GM12878 (cell line): ENCODE results near the gene CSF1R. TPM values are rescaled to one million over a fixed set of nuclear protein-coding genes. Genes with fewer than 3 reads are reported as not detected.

Experiments used
- ATAC-seq: fragments of 200-7000 bp; cut with Tn5 transposase; 3 replicates; pipeline ENCODE4 v1.9.1; 2020; ENCODE audit warnings: mild to moderate bottlenecking, moderate library complexity
- BruUV-seq: library from RNA; stranded (reverse); fragments of 400-500 nt; replicated peaks from 2 replicates; lab custom pipeline; 2021; lab: Mats Ljungman, UMichigan
- CTCF ChIA-PET: fragments of 300-600 bp; sonication (Branson Sonifier 250); formaldehyde crosslinking; extraction: SDS; loops from one replicate; lab custom pipeline; 2021; ENCODE audit warnings: inconsistent platforms; lab: Yijun Ruan, JAX
- POLR2A ChIA-PET: fragments of 350-600 bp; formaldehyde crosslinking; extraction: SDS; loops from one replicate; lab custom pipeline; 2021; ENCODE audit warnings: inconsistent platforms; lab: Charles Lee
- RAD21 ChIA-PET: fragments of 300-600 bp; sonication (Branson Sonifier 250); formaldehyde crosslinking; loops from one replicate; lab custom pipeline; 2023; ENCODE audit warnings: antibody characterized with exemption; ENCODE audit not compliant: unreplicated experiment; lab: Charles Lee
- SMC1A ChIA-PET: fragments of 300-600 bp; sonication (Branson Sonifier 250); formaldehyde crosslinking; loops from one replicate; lab custom pipeline; 2023; ENCODE audit not compliant: unreplicated experiment, uncharacterized antibody; lab: Charles Lee
- DNase-seq: peaks from one replicate; pipeline ENCODE4 v3.0.0-alpha.2; 2011; ENCODE audit warnings: low read depth, low spot score
- FAIRE-seq: peaks from 3 replicates; lab custom pipeline; 2011; peaks lifted over from hg19 to GRCh38; lab: Jason Lieb, UNC
- H2AFZ ChIP-seq: 2 replicates; pipeline ENCODE4 v1.6.0; 2011; ENCODE audit warnings: low read depth, low read length, control low read depth; ENCODE audit not compliant: control insufficient read depth
- H3K27ac ChIP-seq: 2 replicates; pipeline ENCODE4 v1.5.1; 2011; ENCODE audit warnings: control low read depth; ENCODE audit not compliant: control insufficient read depth, insufficient read depth
- H3K27me3 ChIP-seq, 2 experiments: replicated peaks in 1 of 2; 2 replicates each; pipeline versions ENCODE4 v1.6.0 to v1.6.1; 2011; ENCODE audit warnings: low read length in 1 of 2; ENCODE audit not compliant: control insufficient read depth in 2 of 2, insufficient read depth in 2 of 2
- H3K36me3 ChIP-seq, 2 experiments: 2 replicates each; pipeline ENCODE4 v1.5.1; 2011; ENCODE audit warnings: low read length in 1 of 2; ENCODE audit not compliant: control insufficient read depth in 2 of 2, insufficient read depth in 2 of 2
- H3K4me1 ChIP-seq: 2 replicates; pipeline ENCODE4 v1.6.1; 2011; ENCODE audit warnings: mild to moderate bottlenecking, low read length, moderate library complexity, mixed read lengths; ENCODE audit not compliant: control insufficient read depth, insufficient read depth
- H3K4me2 ChIP-seq: 2 replicates; pipeline ENCODE4 v1.6.0; 2011; ENCODE audit warnings: control low read depth; ENCODE audit not compliant: control insufficient read depth, insufficient read depth
- H3K4me3 ChIP-seq: fragments of 200-600 bp; sonication (generic); 2 replicates; pipeline ENCODE4 v1.5.1; 2016
- H3K79me2 ChIP-seq: 2 replicates; pipeline ENCODE4 v1.6.0; 2011; ENCODE audit warnings: low read length; ENCODE audit not compliant: control insufficient read depth, insufficient read depth
- H3K9ac ChIP-seq: 2 replicates; pipeline ENCODE4 v1.8.0; 2011; ENCODE audit warnings: low read length, control low read depth, mixed read lengths; ENCODE audit not compliant: control insufficient read depth, insufficient read depth
- H3K9me3 ChIP-seq: replicated peaks from 3 replicates; pipeline ENCODE4 v1.5.1; 2011; ENCODE audit warnings: mild to moderate bottlenecking, low read length; ENCODE audit not compliant: control insufficient read depth, insufficient read depth
- H4K20me1 ChIP-seq: 2 replicates; pipeline ENCODE4 v1.6.0; 2011; ENCODE audit not compliant: control insufficient read depth, insufficient read depth
- BCL3 ChIP-seq: IDR thresholded peaks from 2 replicates; pipeline ENCODE4 v1.6.1; 2011; ENCODE audit warnings: borderline replicate concordance, low read depth, mild to moderate bottlenecking, moderate library complexity, low read length; ENCODE audit not compliant: insufficient read depth, poor library complexity, severe bottlenecking
- CBX3 ChIP-seq: fragments of 200-600 bp; sonication (generic); IDR thresholded peaks from 2 replicates; pipeline ENCODE4 v1.6.1; 2016; ENCODE audit warnings: low read depth, borderline replicate concordance
- JUND ChIP-seq: IDR thresholded peaks from 2 replicates; pipeline ENCODE4 v1.6.1; 2012; ENCODE audit warnings: low read depth, mild to moderate bottlenecking, low read length, improper control_type of control experiment, moderate library complexity
- NR2C1 ChIP-seq: fragments of 450-650 bp; IDR thresholded peaks from 2 replicates; pipeline ENCODE4 v1.6.1; 2017; ENCODE audit warnings: antibody characterized with exemption, mild to moderate bottlenecking, moderate library complexity
- ZNF274 ChIP-seq: IDR thresholded peaks from one replicate; pipeline ENCODE4 v1.8.0; 2011; ENCODE audit not compliant: insufficient read length, insufficient read depth
- WGBS: methylation state at CpG from one replicate; pipeline ENCODE4 v1.1.6; 2016; ENCODE audit warnings: low lambda C conversion rate; ENCODE audit not compliant: insufficient replicate concordance, insufficient coverage; ENCODE audit errors: missing lambda C conversion rate; 5-methylcytosine and 5-hydroxymethylcytosine counted together
- in situ Hi-C: fragments of 300-500 bp; cut with MboI; formaldehyde crosslinking; loops from 9 replicates; pipeline ENCODE4 v1.14.3; 2018; ENCODE audit warnings: mixed read lengths
- intact Hi-C: fragments of 100-400 bp; cut with micrococcal nuclease; formaldehyde crosslinking; loops from one replicate; pipeline ENCODE4 v1.14.2; 2022; ENCODE audit not compliant: unreplicated experiment
- polyA plus RNA-seq, 11 experiments: library from polyadenylated mRNA; depleted of rRNA in 4 of 11; unstranded in 6 of 11; stranded (reverse) in 5 of 11; fragments of >200 nt; fragmentation: Nextera tagmentation in 4 of 11; fragmentation: Illumina TruSeq in 1 of 11; extraction: Ambion mirVana in 4 of 11; extraction: Trizol in 1 of 11; gene quantifications; 1 replicate in 1 of 11; 2 replicates in 10 of 11; pipeline versions ENCODE4 v1.2.1 to v1.2.3, GENCODE V29; 2011 to 2016; ENCODE audit warnings: inconsistent platforms in 2 of 11, missing spikeins in 2 of 11, low read depth in 1 of 11
- total RNA-seq, 4 experiments: library from RNA; depleted of rRNA in 3 of 4; stranded (reverse); fragments of >200 nt in 3 of 4; fragmentation: Illumina TruSeq in 1 of 4; extraction: Trizol in 1 of 4; gene quantifications; 2 replicates each; pipeline versions ENCODE4 v1.2.1 to v1.2.3, GENCODE V29; 2013 to 2021
- TF ChIP-seq, protein P1 (sequence below): IDR thresholded peaks from 2 replicates; pipeline ENCODE4 v1.6.1; 2012; ENCODE audit warnings: mild to moderate bottlenecking, low read depth, low read length
- TF ChIP-seq, protein P2 (sequence below): fragments of 450-650 bp; IDR thresholded peaks from 2 replicates; pipeline ENCODE4 v1.6.1; 2016; ENCODE audit warnings: mild to moderate bottlenecking, moderate library complexity, borderline replicate concordance
- TF ChIP-seq, protein P3 (sequence below): fragments of 450-650 bp; IDR thresholded peaks from 2 replicates; pipeline ENCODE4 v1.6.1; 2017; ENCODE audit warnings: antibody characterized with exemption, mild to moderate bottlenecking, moderate library complexity

The CSF1R gene
- total and polyA plus RNA-seq, 10 of the 15 experiments (the other 5 are each of a cell fraction or from before 2014, with no cell fraction given) = 0.35 to 3.6 (median 1.2) TPM

- no peak overlapping the region for H3K9ac ChIP-seq
- SMC1A ChIA-PET = no interaction called here
- TF ChIP-seq ZNF274 (no peak), BCL3 (no peak), JUND (no peak), NR2C1 (no peak), CBX3 (no peak)
- TF ChIP-seq, protein P1, sequence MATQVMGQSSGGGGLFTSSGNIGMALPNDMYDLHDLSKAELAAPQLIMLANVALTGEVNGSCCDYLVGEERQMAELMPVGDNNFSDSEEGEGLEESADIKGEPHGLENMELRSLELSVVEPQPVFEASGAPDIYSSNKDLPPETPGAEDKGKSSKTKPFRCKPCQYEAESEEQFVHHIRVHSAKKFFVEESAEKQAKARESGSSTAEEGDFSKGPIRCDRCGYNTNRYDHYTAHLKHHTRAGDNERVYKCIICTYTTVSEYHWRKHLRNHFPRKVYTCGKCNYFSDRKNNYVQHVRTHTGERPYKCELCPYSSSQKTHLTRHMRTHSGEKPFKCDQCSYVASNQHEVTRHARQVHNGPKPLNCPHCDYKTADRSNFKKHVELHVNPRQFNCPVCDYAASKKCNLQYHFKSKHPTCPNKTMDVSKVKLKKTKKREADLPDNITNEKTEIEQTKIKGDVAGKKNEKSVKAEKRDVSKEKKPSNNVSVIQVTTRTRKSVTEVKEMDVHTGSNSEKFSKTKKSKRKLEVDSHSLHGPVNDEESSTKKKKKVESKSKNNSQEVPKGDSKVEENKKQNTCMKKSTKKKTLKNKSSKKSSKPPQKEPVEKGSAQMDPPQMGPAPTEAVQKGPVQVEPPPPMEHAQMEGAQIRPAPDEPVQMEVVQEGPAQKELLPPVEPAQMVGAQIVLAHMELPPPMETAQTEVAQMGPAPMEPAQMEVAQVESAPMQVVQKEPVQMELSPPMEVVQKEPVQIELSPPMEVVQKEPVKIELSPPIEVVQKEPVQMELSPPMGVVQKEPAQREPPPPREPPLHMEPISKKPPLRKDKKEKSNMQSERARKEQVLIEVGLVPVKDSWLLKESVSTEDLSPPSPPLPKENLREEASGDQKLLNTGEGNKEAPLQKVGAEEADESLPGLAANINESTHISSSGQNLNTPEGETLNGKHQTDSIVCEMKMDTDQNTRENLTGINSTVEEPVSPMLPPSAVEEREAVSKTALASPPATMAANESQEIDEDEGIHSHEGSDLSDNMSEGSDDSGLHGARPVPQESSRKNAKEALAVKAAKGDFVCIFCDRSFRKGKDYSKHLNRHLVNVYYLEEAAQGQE = no peak
- TF ChIP-seq, protein P2, sequence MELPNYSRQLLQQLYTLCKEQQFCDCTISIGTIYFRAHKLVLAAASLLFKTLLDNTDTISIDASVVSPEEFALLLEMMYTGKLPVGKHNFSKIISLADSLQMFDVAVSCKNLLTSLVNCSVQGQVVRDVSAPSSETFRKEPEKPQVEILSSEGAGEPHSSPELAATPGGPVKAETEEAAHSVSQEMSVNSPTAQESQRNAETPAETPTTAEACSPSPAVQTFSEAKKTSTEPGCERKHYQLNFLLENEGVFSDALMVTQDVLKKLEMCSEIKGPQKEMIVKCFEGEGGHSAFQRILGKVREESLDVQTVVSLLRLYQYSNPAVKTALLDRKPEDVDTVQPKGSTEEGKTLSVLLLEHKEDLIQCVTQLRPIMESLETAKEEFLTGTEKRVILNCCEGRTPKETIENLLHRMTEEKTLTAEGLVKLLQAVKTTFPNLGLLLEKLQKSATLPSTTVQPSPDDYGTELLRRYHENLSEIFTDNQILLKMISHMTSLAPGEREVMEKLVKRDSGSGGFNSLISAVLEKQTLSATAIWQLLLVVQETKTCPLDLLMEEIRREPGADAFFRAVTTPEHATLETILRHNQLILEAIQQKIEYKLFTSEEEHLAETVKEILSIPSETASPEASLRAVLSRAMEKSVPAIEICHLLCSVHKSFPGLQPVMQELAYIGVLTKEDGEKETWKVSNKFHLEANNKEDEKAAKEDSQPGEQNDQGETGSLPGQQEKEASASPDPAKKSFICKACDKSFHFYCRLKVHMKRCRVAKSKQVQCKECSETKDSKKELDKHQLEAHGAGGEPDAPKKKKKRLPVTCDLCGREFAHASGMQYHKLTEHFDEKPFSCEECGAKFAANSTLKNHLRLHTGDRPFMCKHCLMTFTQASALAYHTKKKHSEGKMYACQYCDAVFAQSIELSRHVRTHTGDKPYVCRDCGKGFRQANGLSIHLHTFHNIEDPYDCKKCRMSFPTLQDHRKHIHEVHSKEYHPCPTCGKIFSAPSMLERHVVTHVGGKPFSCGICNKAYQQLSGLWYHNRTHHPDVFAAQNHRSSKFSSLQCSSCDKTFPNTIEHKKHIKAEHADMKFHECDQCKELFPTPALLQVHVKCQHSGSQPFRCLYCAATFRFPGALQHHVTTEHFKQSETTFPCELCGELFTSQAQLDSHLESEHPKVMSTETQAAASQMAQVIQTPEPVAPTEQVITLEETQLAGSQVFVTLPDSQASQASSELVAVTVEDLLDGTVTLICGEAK = no peak
- TF ChIP-seq, protein P3, sequence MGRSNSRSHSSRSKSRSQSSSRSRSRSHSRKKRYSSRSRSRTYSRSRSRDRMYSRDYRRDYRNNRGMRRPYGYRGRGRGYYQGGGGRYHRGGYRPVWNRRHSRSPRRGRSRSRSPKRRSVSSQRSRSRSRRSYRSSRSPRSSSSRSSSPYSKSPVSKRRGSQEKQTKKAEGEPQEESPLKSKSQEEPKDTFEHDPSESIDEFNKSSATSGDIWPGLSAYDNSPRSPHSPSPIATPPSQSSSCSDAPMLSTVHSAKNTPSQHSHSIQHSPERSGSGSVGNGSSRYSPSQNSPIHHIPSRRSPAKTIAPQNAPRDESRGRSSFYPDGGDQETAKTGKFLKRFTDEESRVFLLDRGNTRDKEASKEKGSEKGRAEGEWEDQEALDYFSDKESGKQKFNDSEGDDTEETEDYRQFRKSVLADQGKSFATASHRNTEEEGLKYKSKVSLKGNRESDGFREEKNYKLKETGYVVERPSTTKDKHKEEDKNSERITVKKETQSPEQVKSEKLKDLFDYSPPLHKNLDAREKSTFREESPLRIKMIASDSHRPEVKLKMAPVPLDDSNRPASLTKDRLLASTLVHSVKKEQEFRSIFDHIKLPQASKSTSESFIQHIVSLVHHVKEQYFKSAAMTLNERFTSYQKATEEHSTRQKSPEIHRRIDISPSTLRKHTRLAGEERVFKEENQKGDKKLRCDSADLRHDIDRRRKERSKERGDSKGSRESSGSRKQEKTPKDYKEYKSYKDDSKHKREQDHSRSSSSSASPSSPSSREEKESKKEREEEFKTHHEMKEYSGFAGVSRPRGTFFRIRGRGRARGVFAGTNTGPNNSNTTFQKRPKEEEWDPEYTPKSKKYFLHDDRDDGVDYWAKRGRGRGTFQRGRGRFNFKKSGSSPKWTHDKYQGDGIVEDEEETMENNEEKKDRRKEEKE = no peak
These were observed 8.2 kb downstream of the CSF1R start for GRCh38 chr5:150077996-150078801.

More at GRCh38 chr5:150077996-150078801, 8.2 kb downstream of the CSF1R start:
- no peaks in the 10 kb centered on the region for H3K79me2 ChIP-seq
- WGBS = 33% methylated on average over 8 of the region's 8 CpGs
- peaks cover 20% of the 10 kb centered on the region for H3K4me1 ChIP-seq
- ChIA-PET RAD21 (interaction anchor here (0.9 kb wide), 1 partner anchor 12 kb away, joined by 3 read pairs; no protein-coding TSS in a partner anchor), CTCF (interaction anchor here (0.9 to 1.7 kb wide), 2 partner anchors 12 to 44 kb away, joined by 3 to 4 read pairs; no protein-coding TSS in a partner anchor), POLR2A (interaction anchor here (0.6 to 1.0 kb wide), 2 partner anchors 10 to 316 kb away, joined by 3 read pairs; no protein-coding TSS in a partner anchor)
- no peak overlapping the region for H2AFZ ChIP-seq
- H3K4me2 ChIP-seq = no peak overlapping the region
- in situ Hi-C loops (no loop called here), intact Hi-C loops (no loop called here)
- BruUV-seq = no TSS peak
- H3K9me3 ChIP-seq = no peaks in the 10 kb centered on the region
- H3K27ac ChIP-seq = no peak overlapping the region
- H3K4me3 ChIP-seq = no peak overlapping the region
- ATAC-seq = no peak
- no peaks in the 10 kb centered on the region for H3K36me3 ChIP-seq
- no peaks in the 10 kb centered on the region for H4K20me1 ChIP-seq
- H3K27me3 ChIP-seq = no peaks in the 10 kb centered on the region
- no peak for FAIRE-seq
- no peak for DNase-seq
